ENCODE measurements around the gene CD48. TPM values are rescaled to one million over a fixed set of nuclear protein-coding genes. Genes with fewer than 3 reads are reported as not detected.

CD48 gene
- total and polyA plus RNA-seq, 2 of the 4 experiments (the other 2 are of a cell fraction), result not detected

- no peak overlapping the region for H3K9ac ChIP-seq (ENCODE audit: low read depth, low read length)
- no peaks in the 10 kb centered on the region for H3K4me1 ChIP-seq (ENCODE audit: control insufficient read depth, insufficient read depth, low read length)
- BruUV-seq (replicated peaks), result no TSS peak
- H4K5ac ChIP-seq (ENCODE audit: low read depth, low read length), result no peak overlapping the region
- no peak overlapping the region for H3K4ac ChIP-seq (ENCODE audit: low read depth, low read length)
- intact Hi-C loops (cut with micrococcal nuclease) (no loop called here), dilution Hi-C loops (cut with HindIII; ENCODE audit: low sequenced_read_pairs, unreplicated experiment) (no loop called here), in situ Hi-C loops (cut with MboI; ENCODE audit: low sequenced_read_pairs) (no loop called here)
- no peak overlapping the region for H2BK15ac ChIP-seq (ENCODE audit: low read depth, low read length)
- no peak overlapping the region for H3K18ac ChIP-seq (ENCODE audit: low read depth, low read length)
- H3K27me3 ChIP-seq (ENCODE audit: control insufficient read depth, insufficient read depth, low read length), result no peaks in the 10 kb centered on the region
- ATAC-seq (ENCODE audit: low read depth), result no peak
- no peak for DNase-seq
- H3K9me3 ChIP-seq (ENCODE audit: control insufficient read depth, insufficient read depth, low read length), result no peaks in the 10 kb centered on the region
- TF ChIP-seq CEBPB (IDR thresholded peaks at IDR 0.05; ENCODE audit: low read depth, low read length), result no peak
- TF ChIP-seq MAFK (IDR thresholded peaks at IDR 0.05; ENCODE audit: low read depth, low read length), result no peak
- TF ChIP-seq POLR2A (IDR thresholded peaks at IDR 0.05; ENCODE audit: low read depth, low read length), result no peak
- TF ChIP-seq SMC3 (IDR thresholded peaks at IDR 0.05; ENCODE audit: low read depth, low read length), result no peak
- TF ChIP-seq CTCF (conservative IDR thresholded peaks at IDR 0.05; ENCODE audit: low read depth, low read length), result no peak
- TF ChIP-seq USF2 (IDR thresholded peaks at IDR 0.05; ENCODE audit: low read depth, low read length), result no peak
- no peak for TF ChIP-seq CHD1 (IDR thresholded peaks at IDR 0.05; ENCODE audit: low read depth, low read length)
- TF ChIP-seq RFX5 (IDR thresholded peaks at IDR 0.05; ENCODE audit: low read depth, low read length), result no peak
- TF ChIP-seq MXI1 (IDR thresholded peaks at IDR 0.05; ENCODE audit: borderline replicate concordance, low read depth, low read length), result no peak
- no peak for TF ChIP-seq MAZ (IDR thresholded peaks at IDR 0.05; ENCODE audit: borderline replicate concordance, low read depth, low read length)
- TF ChIP-seq ELK1 (IDR thresholded peaks at IDR 0.05; ENCODE audit: borderline replicate concordance, low read depth, low read length), result no peak
- TF ChIP-seq BHLHE40 (IDR thresholded peaks at IDR 0.05; ENCODE audit: low read depth, low read length), result no peak
- TF ChIP-seq FOS (IDR thresholded peaks at IDR 0.05; ENCODE audit: low read depth, low read length), result no peak
- no peak for TF ChIP-seq RCOR1 (IDR thresholded peaks at IDR 0.05; ENCODE audit: insufficient replicate concordance, low read length)
- no peak for TF ChIP-seq RAD21 (IDR thresholded peaks at IDR 0.05; ENCODE audit: low read length)
- TF ChIP-seq NFE2L2 (IDR thresholded peaks at IDR 0.05; ENCODE audit: low read depth, low read length), result no peak
- POLR2A ChIA-PET (ENCODE audit: unreplicated experiment), result no interaction called here
- H4K91ac ChIP-seq (ENCODE audit: insufficient read depth, low read depth, low read length), result no peak overlapping the region
- H3K14ac ChIP-seq (replicated peaks; ENCODE audit: low read depth, low read length), result no peak overlapping the region
- H3K79me1 ChIP-seq (ENCODE audit: low read depth in 1 of 2, low read length in 2 of 2), result no peaks in the 10 kb centered on the region
- no peak overlapping the region for H2BK120ac ChIP-seq (ENCODE audit: low read depth, low read length)
- no peak overlapping the region for H3K27ac ChIP-seq (ENCODE audit: insufficient read depth, low read length)
- H3K4me3 ChIP-seq (ENCODE audit: insufficient read depth, low read depth, low read length), result no peak overlapping the region
- H2BK5ac ChIP-seq (ENCODE audit: low read depth, low read length, poor library complexity, severe bottlenecking), result no peak overlapping the region
- 74% methylated on average over 7 of the region's 10 CpGs; no CpG with 5 or more reads in 1 of the 2 experiments for WGBS, 2 experiments (ENCODE audit: extremely low coverage in 2 of 2, insufficient read length in 1 of 2)
- no peaks in the 10 kb centered on the region for H3K36me3 ChIP-seq (ENCODE audit: control insufficient read depth, insufficient read depth, low read length)
- H3K56ac ChIP-seq (ENCODE audit: extremely low read depth, insufficient read depth, low read length), result no peak overlapping the region
- no peak overlapping the region for H2AK9ac ChIP-seq (replicated peaks; ENCODE audit: low read depth, low read length, poor library complexity)
- H2AK5ac ChIP-seq (ENCODE audit: low read depth, low read length), result no peak overlapping the region
- no peak overlapping the region for H4K8ac ChIP-seq (ENCODE audit: low read depth in 2 of 2, low read length in 2 of 2)
- H2AFZ ChIP-seq (replicated peaks; ENCODE audit: low read length, poor library complexity), result no peak overlapping the region
- no peak overlapping the region for H3K23ac ChIP-seq (ENCODE audit: low read depth, low read length)
- CTCF ChIA-PET, result no interaction called here
- H4K20me1 ChIP-seq (ENCODE audit: insufficient read depth, low read length), result no peaks in the 10 kb centered on the region
- H3K4me2 ChIP-seq (ENCODE audit: low read depth, low read length), result no peak overlapping the region
- H3K9me1 ChIP-seq (ENCODE audit: insufficient read depth, low read length), result no peaks in the 10 kb centered on the region
- no peak overlapping the region for H2BK20ac ChIP-seq (ENCODE audit: low read depth, low read length)
These were observed 11.1 kb upstream of the CD48 start for GRCh38 chr1:160722726-160723125.
